ENCODE results near the gene CDC42EP1.
"Not testable (repeated sequence)": the region's sequence is repeated elsewhere in the genome, so short reads cannot be mapped to it uniquely, and the experiment has no call there.

CDC42EP1 gene

GRCh38 chr22:37559901-37560607 is at the start of gene CDC42EP1:
TSS of gene CDC42EP1 (plus strand) at chr22:37560480. CDS start at chr22:37566350, 5,870 bp downstream.
- DNase-seq, result no peak

GRCh38 chr22:37511395-37512104 is 48.7 kb upstream of the CDC42EP1 start:
- no peak for DNase-seq

- DNase-seq, result no peak
Observed at GRCh38 chr22:37514526-37515051, 45.7 kb upstream of the CDC42EP1 start.

- DNase-seq, result no peak
Observed at GRCh38 chr22:37515901-37516300, 44.4 kb upstream of the CDC42EP1 start.

- no peak for DNase-seq
Observed at GRCh38 chr22:37516456-37516855, 43.8 kb upstream of the CDC42EP1 start.

GRCh38 chr22:37517826-37518450 is 42.3 kb upstream of the CDC42EP1 start:
- no peak for DNase-seq

- no peak for DNase-seq
Observed at GRCh38 chr22:37518509-37519267, 41.6 kb upstream of the CDC42EP1 start.

- DNase-seq, result no peak
Observed at GRCh38 chr22:37519268-37520195, 40.7 kb upstream of the CDC42EP1 start, which contains the start of gene CARD10. TSS of gene CARD10 (minus strand) at chr22:37519415. CDS start at chr22:37519200, 215 bp downstream.

GRCh38 chr22:37520776-37521191 is 39.5 kb upstream of the CDC42EP1 start:
- no peak for DNase-seq

GRCh38 chr22:37521236-37521739 is 39.0 kb upstream of the CDC42EP1 start:
- DNase-seq, result no peak

GRCh38 chr22:37522482-37522881 is 37.8 kb upstream of the CDC42EP1 start:
- DNase-seq, result no peak

GRCh38 chr22:37525073-37525745 is 35.1 kb upstream of the CDC42EP1 start:
- no peak for DNase-seq

GRCh38 chr22:37525746-37526350 is 34.4 kb upstream of the CDC42EP1 start:
- DNase-seq, result no peak

GRCh38 chr22:37526376-37526775 is 33.9 kb upstream of the CDC42EP1 start:
- no peak for DNase-seq

- not testable (repeated sequence) for DNase-seq
Observed at GRCh38 chr22:37527081-37527752, 33.1 kb upstream of the CDC42EP1 start.

- DNase-seq, result not testable (repeated sequence)
Observed at GRCh38 chr22:37527952-37528351, 32.3 kb upstream of the CDC42EP1 start.

- no peak for DNase-seq
Observed at GRCh38 chr22:37529652-37530345, 30.5 kb upstream of the CDC42EP1 start.

- DNase-seq, result peak; percentile 69
Observed at GRCh38 chr22:37533995-37534394, 26.3 kb upstream of the CDC42EP1 start.

- peak; percentile 46 for DNase-seq
Observed at GRCh38 chr22:37534445-37534844, 25.8 kb upstream of the CDC42EP1 start.
